Chondrocyte (in vitro differentiated cells): ENCODE measurements around the gene ATP8B4. TPM values are rescaled to one million over a fixed set of nuclear protein-coding genes. Genes with fewer than 3 reads are reported as not detected.

Source experiments
- DNase-seq: peaks from one replicate; pipeline ENCODE4 v3.0.0; 2021; ENCODE audit warnings: mixed read lengths, low spot score
- H3K27ac Mint-ChIP-seq: one replicate; pipeline ENCODE4 v1.8.0; 2021; ENCODE audit warnings: mild to moderate bottlenecking, moderate library complexity, mixed read lengths; ENCODE audit not compliant: unreplicated experiment
- H3K27me3 Mint-ChIP-seq: 2 replicates; pipeline ENCODE4 v1.8.0; 2021; ENCODE audit warnings: low read depth, mixed read lengths
- H3K36me3 Mint-ChIP-seq: 2 replicates; pipeline ENCODE4 v1.8.0; 2021; ENCODE audit warnings: low read depth, mixed read lengths
- H3K4me1 Mint-ChIP-seq: 2 replicates; pipeline ENCODE4 v1.8.0; 2021; ENCODE audit warnings: low read depth, mild to moderate bottlenecking, mixed read lengths
- H3K4me3 Mint-ChIP-seq: one replicate; pipeline ENCODE4 v1.8.0; 2021; ENCODE audit warnings: mild to moderate bottlenecking, moderate library complexity, mixed read lengths; ENCODE audit not compliant: unreplicated experiment
- H3K9me3 Mint-ChIP-seq: 2 replicates; pipeline ENCODE4 v1.8.0; 2021; ENCODE audit warnings: low read depth, mixed read lengths
- CTCF ChIP-seq: fragments of 200-600 bp; sonication (generic); IDR thresholded peaks from 2 replicates; pipeline ENCODE4 v1.5.0; 2021; ENCODE audit warnings: antibody characterized with exemption, mild to moderate bottlenecking, moderate library complexity
- total RNA-seq: library from RNA; stranded (reverse); gene quantifications from 3 replicates; pipeline ENCODE4 v1.2.1, GENCODE V29; 2021

The ATP8B4 gene
- total RNA-seq, 1 donor from 2014 or later = not detected

- peaks cover 3% of the 10 kb centered on the region for H3K36me3 Mint-ChIP-seq
- H3K27ac Mint-ChIP-seq = no peak overlapping the region
- H3K9me3 Mint-ChIP-seq = no peaks in the 10 kb centered on the region
- no peak for TF ChIP-seq CTCF
- no peaks in the 10 kb centered on the region for H3K4me1 Mint-ChIP-seq
- DNase-seq = no peak
- peaks cover 18% of the 10 kb centered on the region for H3K27me3 Mint-ChIP-seq
- no peak overlapping the region for H3K4me3 Mint-ChIP-seq
Measured at GRCh38 chr15:49868348-49868747, 250.7 kb downstream of the ATP8B4 start.

- Mint-ChIP-seq H3K27ac (no peak overlapping the region), H3K36me3 (peaks cover 3% of the 10 kb centered on the region), H3K4me3 (no peak overlapping the region), H3K27me3 (peaks cover 19% of the 10 kb centered on the region), H3K4me1 (no peaks in the 10 kb centered on the region), H3K9me3 (no peaks in the 10 kb centered on the region)
- DNase-seq = no peak
- TF ChIP-seq CTCF = no peak
Measured at GRCh38 chr15:49865925-49866757, 252.9 kb downstream of the ATP8B4 start.

GRCh38 chr15:49864251-49864650 lies 254.8 kb downstream of the ATP8B4 start:
- TF ChIP-seq CTCF = no peak

GRCh38 chr15:49863431-49864224 lies 255.4 kb downstream of the ATP8B4 start:
- Mint-ChIP-seq H3K36me3 (peaks cover 3% of the 10 kb centered on the region), H3K9me3 (no peaks in the 10 kb centered on the region), H3K4me3 (no peak overlapping the region), H3K27me3 (peaks cover 18% of the 10 kb centered on the region), H3K27ac (no peak overlapping the region), H3K4me1 (no peaks in the 10 kb centered on the region)
- TF ChIP-seq CTCF = no peak
- no peak for DNase-seq

More at GRCh38 chr15:49864251-49864650, 254.8 kb downstream of the ATP8B4 start:
- no peaks in the 10 kb centered on the region for H3K4me1 Mint-ChIP-seq
- peaks cover 18% of the 10 kb centered on the region for H3K27me3 Mint-ChIP-seq
- no peak overlapping the region for H3K27ac Mint-ChIP-seq
- DNase-seq = no peak
- no peaks in the 10 kb centered on the region for H3K9me3 Mint-ChIP-seq
- no peak overlapping the region for H3K4me3 Mint-ChIP-seq
- H3K36me3 Mint-ChIP-seq = peaks cover 3% of the 10 kb centered on the region

- Mint-ChIP-seq H3K4me3 (no peak overlapping the region), H3K27ac (no peak overlapping the region), H3K4me1 (no peaks in the 10 kb centered on the region), H3K27me3 (peaks cover 5% of the 10 kb centered on the region), H3K9me3 (no peaks in the 10 kb centered on the region), H3K36me3 (no peaks in the 10 kb centered on the region)
- TF ChIP-seq CTCF = no peak
- DNase-seq = no peak
Measured at GRCh38 chr15:49860101-49860500, 258.9 kb downstream of the ATP8B4 start.
